Measurements from ENCODE around the gene HES3.

Gene HES3

DNA sequence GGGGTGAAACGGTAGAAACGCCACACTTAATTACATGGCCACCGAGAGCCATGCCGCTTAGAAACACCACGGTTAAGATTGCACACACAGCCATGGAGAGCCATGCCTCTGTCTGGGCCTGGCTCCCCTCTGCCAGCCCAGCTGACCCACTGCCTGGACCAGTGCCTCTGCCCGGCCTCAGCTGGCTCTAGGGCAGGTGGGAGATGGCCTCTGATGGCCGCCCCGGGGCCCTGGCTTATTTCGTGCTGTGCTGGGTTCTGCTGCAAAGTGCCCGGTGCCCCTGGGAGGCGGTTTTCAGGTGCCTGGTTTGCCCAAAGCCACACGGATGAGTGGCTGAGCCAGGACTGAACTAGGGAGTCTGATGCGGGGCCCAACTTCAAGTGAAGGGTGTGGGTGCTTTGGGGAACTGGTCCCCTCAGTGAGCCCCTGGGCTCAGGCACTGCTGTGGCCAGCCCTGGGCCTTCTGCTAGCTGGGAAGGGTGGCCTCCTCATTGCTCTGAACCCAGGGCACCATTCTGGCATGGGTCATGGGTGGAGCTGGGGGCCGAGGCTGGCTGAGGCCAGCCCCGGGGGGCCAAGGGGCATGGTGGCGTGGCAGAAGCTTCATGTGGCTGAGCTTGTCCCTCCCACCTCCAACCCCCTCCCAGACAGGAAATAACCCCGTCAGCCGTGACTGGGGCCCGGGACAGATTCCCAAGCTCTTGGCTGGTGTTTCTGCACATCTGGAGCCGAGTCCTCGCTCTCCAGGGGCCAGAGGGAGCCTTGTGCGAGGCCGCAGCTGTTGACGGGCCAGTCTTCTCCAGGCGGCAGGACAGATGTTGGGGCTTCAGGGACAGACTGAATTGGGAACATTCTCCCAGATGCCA is 18.8 kb downstream of the HES3 start:
- DNase-seq (ENCODE audit: low read depth in 2 of 2) = no peak

DNA sequence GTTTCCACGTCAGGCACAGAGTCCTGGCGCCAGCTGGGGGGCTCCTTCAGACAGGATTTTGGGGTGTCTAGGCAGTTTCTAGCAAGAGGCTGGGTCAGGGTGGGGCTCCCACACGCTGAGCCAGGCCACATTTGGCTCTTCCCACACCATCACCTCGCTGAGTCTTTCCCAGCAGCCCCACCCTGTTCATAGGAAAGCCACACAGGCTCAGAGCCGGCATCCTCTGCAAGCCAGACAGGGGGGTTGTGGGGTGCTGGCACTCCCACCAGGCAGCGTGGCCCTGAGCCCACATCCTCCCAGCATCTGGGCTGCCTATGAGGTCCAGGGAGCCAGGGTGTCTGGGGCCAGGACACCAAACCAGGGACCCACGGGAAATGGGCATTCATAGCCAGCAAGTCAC is 19.7 kb downstream of the HES3 start:
- DNase-seq (ENCODE audit: low read depth in 2 of 2) = no peak

DNA sequence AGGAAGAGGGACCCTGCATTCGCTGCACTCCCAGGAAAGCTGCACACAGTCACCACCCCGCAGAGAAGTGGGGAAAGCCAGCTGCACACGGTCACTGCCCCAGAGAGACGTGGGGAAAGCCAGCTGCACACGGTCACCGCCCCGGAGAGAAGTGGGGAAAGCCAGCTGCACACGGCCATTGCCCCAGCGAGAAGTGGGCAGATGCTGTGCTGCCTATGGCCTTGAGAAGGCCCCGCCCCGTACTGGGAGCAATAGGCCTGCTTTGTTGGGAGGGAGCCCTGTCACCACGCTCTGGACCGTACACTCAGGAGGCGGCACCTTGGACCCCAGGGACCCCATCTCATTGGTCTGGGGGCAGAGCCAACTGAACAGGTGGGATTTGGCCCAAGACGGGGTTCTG is 21.2 kb downstream of the HES3 start:
- DNase-seq (ENCODE audit: low read depth in 2 of 2) = no peak

DNA sequence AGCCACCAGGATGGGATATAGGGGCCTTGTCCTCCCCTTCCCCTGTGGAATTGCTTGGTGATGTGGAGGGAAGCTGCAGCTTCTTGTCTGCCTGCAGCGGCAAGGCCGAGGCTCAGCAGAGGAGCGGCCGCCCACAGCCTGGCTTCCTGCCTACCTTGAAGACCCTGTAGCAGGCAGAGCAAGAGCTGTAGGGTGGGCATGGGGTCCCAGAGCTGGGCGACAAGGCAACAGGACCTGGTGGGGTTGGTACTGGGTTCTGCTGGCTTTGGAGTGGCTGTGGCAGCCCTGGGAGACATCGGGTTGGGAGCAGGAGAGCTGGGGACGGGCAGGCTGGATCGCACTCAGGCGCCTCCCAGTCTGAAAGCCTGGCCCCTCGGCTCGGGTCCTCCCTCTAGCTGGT is 22.7 kb downstream of the HES3 start:
- no peak for DNase-seq (ENCODE audit: low read depth in 2 of 2)

DNA sequence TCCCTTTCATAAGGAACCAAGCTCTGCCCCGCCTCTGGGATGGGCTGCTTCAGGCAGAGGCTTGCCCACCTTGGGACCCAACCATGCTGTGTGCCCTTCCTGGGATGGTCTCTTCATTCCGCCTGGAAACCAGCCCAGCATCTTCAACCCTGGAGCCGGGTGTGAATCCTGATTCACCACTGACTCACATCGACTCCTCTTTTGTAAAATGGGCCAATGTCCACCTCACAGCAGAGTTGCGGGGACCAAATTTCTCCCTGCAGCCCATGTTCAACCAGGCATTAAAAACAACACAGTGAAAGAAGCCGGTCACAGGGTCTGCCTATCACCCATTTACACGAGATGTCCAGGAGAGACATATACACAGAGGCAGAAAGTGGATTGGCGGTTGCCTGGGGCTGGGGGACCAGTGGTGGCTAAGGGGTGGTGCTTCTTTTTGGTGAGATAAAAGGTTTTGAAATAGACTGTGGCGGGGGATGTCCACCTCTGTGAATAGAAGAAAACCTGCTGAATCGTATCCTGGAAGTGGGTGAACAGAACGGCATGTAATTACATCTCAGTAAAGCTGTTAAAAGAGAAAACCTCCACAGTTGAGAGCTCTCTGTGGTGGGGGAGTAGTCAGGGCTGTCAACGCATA is 23.8 kb downstream of the HES3 start:
- no peak for DNase-seq (ENCODE audit: low read depth in 2 of 2)

DNA sequence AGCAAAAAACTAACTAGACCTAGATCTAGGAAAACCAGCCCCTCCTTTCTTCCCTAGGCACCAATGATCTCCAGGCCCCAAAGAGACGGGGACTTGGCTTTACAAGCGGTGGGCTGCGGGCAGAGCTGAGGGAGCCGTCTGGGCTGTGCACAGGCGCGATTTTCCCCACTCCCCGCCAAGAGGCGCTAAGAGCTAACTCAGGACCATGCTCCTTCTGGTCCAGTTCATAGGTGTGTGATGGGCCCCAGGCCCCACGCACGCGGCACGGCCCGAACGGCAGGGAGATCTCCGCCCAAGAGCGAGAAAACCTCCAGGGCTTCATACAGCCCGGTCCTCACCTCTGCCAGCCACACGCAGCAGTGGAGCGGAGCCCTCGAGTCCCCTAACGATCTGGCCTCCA is 24.4 kb downstream of the HES3 start:
- DNase-seq (ENCODE audit: low read depth in 2 of 2) = no peak

DNA sequence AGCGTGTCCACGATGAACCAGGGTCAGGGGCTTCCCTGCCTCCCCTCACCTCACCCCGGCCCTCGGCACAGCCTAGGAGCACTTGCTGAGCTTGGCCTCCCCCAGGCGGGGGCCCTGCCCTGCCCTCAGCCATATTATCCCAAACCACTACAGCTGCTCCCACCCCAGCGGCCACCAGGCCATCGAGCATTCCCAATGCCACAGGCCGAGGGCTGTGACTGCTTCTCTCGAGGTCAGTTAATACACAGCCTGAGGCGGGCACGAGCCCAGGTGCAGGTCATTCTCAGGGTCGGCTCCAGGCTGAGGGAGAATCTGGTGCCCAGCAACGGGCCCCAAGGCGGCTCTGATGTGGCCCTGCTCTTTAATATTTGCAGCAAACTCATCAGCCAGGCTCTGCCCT is 25.3 kb downstream of the HES3 start:
- DNase-seq (ENCODE audit: low read depth in 2 of 2) = no peak

DNA sequence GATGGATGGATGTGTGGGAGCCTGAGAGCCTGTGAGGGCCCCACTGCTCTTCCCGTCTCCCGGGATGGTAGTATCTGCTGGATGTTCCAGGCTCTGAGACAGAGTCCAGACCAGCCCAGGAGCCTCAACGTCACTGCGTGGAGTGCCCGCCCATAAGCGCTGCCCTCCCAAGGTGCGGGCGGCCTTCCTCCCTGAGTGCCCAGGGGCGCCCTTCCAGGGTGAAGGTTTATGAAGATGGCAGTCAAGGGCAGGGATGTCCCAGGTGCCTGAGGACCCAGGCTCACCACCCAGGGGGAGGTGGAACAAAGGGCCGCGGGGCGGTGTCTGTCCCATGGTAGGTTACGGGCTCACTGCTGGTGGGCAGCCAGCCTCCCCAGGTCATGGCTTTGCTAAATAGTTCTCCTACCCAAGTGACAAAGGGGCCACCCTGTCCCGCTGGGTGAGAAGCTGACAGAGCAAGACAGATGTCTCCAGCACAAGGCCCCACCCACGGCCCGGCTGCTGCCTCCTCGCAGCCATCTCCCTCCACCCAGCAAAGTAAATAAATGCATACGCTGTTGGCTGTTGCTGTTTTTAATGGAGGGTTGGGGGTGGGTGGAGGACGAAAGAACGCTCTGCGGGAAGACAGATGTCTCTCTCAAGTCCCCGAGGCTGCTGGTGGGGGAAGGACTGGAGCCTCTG is 25.9 kb downstream of the HES3 start:
- no peak for DNase-seq (ENCODE audit: low read depth in 2 of 2)

DNA sequence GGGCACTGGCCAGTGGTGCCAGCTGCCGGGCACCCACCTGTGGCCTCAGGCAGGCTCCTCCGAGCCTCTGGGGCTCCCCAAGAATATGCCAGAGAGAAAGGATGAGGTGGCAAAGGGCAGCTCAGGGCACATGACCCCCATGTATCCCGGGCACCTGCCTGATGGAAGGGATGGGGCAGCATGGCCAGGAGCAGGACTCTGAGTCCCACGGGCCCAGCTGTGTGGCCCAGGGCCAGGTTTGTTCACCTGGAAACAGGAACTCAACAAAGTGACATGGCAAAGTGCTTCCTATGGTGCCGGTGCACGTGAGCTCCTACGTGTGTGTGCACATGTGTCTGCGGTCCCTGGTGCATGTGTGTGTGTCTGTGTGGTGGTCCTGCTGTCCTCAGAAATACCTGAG is 26.4 kb downstream of the HES3 start:
- no peak for DNase-seq (ENCODE audit: low read depth in 2 of 2)

DNA sequence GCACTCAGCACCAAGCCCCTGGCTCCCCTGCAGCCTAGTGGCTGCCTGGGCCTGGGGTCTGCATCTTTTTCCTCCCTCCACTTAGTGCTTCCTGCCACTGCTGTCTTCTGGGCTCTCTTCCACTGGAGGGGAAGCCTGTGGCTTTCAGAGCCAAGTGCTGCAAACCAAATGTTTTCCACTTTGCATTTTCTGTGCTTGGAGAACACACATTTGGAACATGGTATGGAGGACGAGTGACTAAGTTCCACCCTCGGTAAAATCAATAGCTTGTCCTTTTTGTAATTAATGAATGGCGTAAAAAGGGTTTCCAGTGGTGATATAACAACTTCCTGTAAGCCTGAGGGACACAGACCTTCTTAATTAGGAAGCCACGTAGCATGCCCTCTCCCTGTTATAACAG is 27.0 kb downstream of the HES3 start:
- DNase-seq (ENCODE audit: low read depth in 2 of 2) = no peak

DNA sequence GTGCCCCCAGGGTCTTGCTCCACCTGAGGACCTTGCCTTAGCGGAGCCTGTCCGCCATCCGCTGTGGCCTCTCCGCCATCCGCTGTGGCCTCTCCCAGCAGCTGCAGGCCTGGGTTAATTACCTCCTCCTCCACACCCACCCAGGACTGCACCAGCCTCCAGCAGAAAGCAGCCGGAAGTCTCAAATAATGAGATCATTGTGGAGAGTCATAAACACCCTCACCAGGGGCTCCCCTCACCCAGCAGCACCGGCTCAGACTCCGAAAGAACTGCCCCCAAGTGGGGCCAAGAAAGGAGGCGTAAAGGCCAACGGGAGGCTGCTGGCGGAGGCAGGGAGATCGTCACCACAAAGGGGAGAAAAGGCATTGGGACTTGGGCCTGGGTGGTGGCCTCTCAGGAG is 27.6 kb downstream of the HES3 start:
- no peak for DNase-seq (ENCODE audit: low read depth in 2 of 2)

DNA sequence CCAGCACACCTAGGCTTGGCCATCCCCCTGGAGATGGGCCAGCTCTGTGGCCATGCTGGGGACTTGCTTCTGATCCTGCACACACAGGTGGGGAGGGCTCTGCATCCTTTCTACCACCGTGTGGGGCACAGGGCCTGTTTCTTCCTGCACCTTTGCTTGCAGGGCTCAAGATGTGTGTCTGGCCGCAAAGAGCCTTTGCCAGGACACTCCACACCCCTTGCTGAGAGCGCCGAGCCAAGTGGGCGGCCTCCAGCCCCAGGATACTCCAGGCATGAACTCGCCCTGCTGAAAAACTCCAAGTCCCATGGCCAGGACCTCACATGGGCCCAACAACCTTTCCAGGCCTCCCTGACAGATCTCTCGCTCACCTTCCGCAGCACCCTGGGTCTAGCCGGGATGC is 28.5 kb downstream of the HES3 start:
- DNase-seq (ENCODE audit: low read depth in 2 of 2) = no peak

DNA sequence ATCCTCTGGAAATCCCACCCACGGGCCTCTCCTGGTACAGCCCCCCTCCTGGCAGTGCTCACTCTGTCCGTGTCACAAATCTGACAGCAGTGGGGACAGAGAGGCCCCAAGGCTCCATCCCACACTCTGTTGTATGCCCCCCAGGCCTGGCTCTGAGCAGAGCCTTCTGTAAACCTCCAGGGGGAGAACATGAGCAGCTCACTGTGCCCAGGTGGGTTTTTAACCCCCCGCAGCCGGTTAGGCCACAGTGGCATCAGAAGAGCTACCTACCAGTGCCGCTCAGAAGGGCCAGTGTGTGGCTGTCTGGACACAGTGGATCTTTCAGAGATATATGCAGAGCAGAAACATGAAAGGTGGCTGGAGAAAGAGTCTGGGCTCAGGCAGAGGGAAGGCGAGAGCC is 28.9 kb downstream of the HES3 start:
- DNase-seq (ENCODE audit: low read depth in 2 of 2) = no peak

DNA sequence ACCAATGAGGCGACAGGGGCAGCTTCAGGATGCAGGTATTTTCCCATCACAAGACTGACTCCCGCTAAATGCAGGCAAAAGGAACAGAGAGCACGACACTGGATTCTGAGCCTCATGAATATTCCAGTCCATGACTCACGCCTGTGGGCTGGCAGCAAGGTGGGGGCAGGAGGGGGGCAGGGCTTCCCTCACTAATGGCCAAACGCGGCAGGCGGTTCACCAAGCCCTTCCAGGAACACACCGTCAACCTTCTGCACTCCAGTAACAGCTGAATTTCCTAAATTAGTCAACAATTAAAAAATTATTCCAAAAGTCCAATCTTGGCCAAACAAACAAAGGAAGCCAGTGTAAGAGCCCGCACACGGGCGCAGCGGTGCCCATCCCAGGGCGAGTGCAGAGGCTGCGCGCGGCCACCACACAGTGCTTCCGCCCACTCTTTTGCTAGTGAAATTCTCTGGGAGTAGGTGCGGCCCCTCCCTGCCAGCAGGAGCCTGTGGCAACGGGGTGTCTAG is 29.5 kb downstream of the HES3 start:
- no peak for DNase-seq (ENCODE audit: low read depth in 2 of 2)

DNA sequence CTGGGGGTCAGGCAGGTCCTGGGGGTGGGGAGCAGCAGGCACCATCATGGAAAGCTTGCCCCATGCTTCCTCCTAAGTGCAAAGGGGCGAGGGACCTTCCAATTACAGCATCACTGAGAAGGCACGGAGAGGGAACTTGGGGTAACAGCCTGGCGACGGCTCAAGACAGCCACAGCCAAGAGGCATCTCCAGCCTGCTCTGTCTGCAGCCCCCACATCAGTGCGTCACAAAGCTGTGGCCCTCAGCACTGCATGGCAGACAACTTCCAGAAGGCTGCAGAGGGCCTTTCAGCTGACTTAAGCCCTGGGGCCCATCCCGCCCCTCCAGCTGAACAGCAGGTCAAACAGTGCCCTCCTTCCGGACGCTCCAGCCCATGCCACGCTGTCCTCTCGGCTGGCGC is 30.1 kb downstream of the HES3 start:
- DNase-seq (ENCODE audit: low read depth in 2 of 2) = no peak

DNA sequence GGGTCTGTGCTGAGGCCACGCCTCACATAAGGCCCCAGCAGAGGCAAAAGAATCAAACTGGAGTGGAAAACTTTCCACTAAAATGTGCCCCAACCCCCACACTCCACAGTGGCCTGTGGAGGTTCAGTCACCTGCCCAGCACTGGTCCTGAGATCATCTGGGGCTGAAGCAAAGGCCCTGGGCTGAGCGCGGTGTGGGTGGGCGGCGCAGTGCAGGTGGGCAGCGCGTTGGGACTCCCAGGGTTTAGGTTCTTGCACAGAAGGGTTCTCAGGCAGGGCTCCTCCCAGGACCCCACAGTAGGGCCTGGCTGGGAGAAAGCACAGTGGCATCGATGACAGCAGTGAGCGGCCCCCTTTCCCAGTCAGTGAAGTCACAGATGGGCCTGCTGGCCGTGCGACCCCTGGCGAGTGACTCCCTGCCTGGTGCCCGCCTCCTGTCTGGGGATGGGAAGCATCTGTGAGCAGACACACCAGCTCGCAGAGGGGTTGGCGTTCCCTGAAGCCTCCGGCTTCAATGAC is 30.7 kb downstream of the HES3 start:
- no peak for DNase-seq (ENCODE audit: low read depth in 2 of 2)

DNA sequence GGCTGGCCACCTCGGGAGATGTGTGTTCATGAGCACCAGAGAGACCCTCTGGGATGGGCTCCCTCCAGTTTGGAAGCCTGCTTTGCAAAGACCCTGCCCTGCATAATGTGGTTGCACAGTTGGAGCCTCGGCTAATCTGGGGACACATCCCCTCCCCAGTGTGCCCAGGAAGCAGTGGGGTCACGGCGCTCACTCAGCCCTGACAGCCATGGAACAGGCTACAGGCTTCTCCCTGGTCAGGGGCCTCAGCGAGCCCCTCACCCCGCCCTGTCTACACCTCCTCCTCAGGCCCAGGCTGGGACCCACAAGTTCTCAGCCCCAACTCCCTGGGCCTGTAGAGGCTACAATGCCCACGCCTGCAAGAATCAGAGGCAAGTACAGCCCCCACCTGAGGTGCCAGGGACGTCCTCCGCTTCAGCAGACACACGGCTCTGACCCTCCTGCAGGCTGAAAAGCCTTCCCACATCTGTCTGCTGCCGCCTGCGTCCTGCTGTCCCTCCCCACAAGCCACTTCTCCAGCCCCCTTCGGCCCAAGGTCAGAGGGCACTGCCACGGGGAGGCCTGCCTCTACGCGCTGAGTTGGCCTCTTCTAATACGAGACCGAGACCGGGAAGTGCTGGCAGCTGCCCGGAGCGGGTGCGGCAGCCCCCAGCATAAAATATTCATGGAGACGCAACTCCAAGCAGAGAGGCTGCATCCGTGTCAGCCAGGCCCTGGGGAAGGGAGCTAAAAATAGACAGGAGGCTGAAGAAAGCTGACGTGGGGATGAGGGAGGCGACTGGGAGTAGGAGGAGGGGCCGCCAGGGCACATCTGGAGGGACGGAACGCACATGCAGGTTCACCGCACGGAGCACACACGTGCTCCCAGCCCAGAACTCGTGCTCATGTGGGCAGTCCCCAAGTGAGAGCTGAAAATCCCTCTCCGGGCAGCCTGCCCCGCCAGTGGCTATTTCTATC is 32.1 kb downstream of the HES3 start:
- DNase-seq (ENCODE audit: low read depth in 2 of 2) = no peak

DNA sequence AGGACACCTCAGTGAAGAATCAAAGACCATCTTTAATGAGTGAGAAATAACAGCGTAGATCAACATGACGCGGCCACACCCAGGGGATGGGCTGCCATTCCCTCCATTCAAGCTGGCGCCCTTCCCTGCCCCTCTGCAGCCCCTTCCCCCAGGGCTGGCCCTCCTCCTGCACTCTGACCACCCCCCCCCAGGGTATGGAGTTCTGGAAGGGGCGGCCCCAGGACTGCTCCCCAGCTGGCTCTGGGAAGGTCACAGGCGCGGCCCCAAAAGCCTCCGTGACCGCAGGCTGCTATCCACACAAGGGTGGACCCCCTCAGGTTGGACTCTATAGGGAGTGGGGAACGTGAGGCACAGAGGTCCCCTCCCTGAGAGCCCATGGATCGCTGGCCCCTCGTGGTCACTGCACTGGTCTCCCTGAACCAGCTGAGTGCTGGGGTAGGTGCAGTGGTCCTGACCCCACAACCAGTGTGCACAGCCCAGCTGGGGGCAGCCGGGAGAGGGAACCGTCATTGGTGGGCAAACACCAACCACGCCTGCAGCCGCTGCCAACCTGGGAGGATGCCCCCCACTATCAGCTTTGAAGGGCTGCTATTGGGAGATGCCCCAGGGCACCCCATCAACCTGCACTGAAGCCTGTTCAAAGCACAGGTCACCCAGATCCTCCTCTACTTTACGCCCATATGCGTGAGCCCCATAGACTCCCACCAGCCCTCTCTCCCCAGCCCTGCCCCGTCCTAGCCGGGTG is 33.0 kb downstream of the HES3 start:
- DNase-seq (ENCODE audit: low read depth in 2 of 2) = no peak

DNA sequence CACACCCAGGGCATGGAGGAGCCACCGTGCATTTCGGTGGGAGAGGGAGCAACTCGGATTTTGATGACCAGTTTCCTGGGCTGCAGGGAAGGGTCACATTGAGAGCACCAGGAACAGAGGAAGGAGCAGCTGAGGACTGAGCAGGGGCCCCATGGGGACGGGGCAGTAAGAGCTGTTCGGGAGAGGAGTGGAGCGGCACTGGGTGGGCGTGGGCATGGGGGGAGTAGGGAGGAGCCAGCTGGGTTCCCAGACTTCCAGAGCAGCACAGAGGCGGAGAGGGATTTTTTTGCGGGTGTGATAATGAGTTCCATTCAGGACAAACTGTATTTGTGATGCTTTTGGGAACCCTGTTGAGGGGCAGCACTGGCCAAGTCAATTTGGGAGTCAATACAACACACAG is 34.3 kb downstream of the HES3 start:
- no peak for DNase-seq (ENCODE audit: low read depth in 2 of 2)

DNA sequence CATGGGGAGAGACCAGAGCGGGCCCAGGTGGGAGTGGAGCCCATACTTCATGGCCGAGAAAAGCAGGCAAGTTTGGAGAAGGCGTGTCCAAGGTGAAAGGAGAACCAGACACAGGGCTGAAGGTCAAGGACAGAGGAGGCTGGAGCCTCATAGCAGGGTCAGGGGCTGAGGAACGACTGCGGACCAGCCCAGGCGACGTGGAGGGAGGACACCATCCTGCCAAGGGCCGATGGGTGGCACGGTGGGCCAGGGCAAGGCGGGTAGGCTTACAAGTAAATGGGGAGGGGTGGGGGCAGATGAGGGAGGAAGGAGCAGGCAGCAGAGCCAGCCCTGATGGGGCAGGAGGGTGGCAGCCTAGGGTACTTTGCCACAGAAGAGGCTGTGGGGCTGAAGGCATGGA is 35.1 kb downstream of the HES3 start:
- DNase-seq (ENCODE audit: low read depth in 2 of 2) = no peak

Data from stimulated activated CD8-positive, alpha-beta memory T cell treated with anti-CD3 and anti-CD28 coated beads, Interleukin-2, amount 100 ng/mL, for 48 hours (primary cell).